HCT116 (cell line): Measurements from ENCODE around the gene NUDT4. TPM values are rescaled to one million over a fixed set of nuclear protein-coding genes. Genes with fewer than 3 reads are reported as not detected.

Experiments
- ATAC-seq: fragments of 200-7000 bp; cut with Tn5 transposase; 2 replicates; pipeline ENCODE4 v1.9.1; 2020; ENCODE audit warnings: mild to moderate bottlenecking, moderate library complexity
- BruUV-seq: library from RNA; stranded (reverse); fragments of 400-500 nt; replicated peaks from 2 replicates; lab custom pipeline; 2021; lab: Mats Ljungman, UMichigan
- CTCF ChIA-PET: fragments of 300-600 bp; sonication (Branson Sonifier 250); formaldehyde crosslinking; loops from one replicate; lab custom pipeline; 2021; ENCODE audit warnings: antibody characterized with exemption; lab: Charles Lee
- POLR2A ChIA-PET: fragments of 300-600, 350-600 bp; sonication (Branson Sonifier 250); formaldehyde crosslinking; loops from one replicate; lab custom pipeline; 2021; ENCODE audit warnings: antibody characterized with exemption; lab: Charles Lee
- RAD21 ChIA-PET, 2 experiments: fragments of 300-600 bp; sonication (Branson Sonifier 250); formaldehyde crosslinking; loops; one replicate each; lab custom pipeline; 2023; ENCODE audit warnings: low total read pairs in 2 of 2; ENCODE audit not compliant: uncharacterized antibody in 2 of 2, unreplicated experiment in 2 of 2, low non-redundant PET in 1 of 2; lab: Charles Lee
- DNase-seq: peaks from one replicate; pipeline ENCODE4 v3.0.0-alpha.2; 2010; ENCODE audit warnings: low read depth, low spot score
- H2AFZ ChIP-seq: fragments of 200-600 bp; shearing (Covaris generic), sonication (generic); 2 replicates; pipeline ENCODE4 v1.6.1; 2017; ENCODE audit warnings: low read depth, mixed run types, mixed read lengths, antibody characterized with exemption, low read length; ENCODE audit not compliant: poor library complexity, severe bottlenecking
- H3K27ac ChIP-seq: 2 replicates; pipeline ENCODE4 v1.5.1; 2012; ENCODE audit warnings: low read depth, low read length
- H3K27me3 ChIP-seq: fragments of 200-600 bp; sonication (generic); 2 replicates; pipeline ENCODE4 v1.6.1; 2016; ENCODE audit warnings: mixed run types, low read length, mixed read lengths; ENCODE audit not compliant: insufficient read depth
- H3K36me3 ChIP-seq, 2 experiments: fragments of 200-500 bp in 1 of 2; fragments of 200-600 bp in 1 of 2; sonication (Bioruptor generic) in 1 of 2; sonication (generic) in 1 of 2; 2 replicates each; pipeline versions ENCODE4 v1.5.1 to v1.6.1; 2014 to 2016; ENCODE audit warnings: low read length in 2 of 2, inconsistent platforms in 1 of 2, mixed read lengths in 1 of 2, mixed run types in 1 of 2; ENCODE audit not compliant: insufficient read depth in 2 of 2, control insufficient read depth in 1 of 2
- H3K4me1 ChIP-seq, 2 experiments: fragments of 200-600 bp in 1 of 2; sonication (generic) in 1 of 2; 2 replicates each; pipeline versions ENCODE4 v1.5.1 to v1.6.1; 2012 to 2017; ENCODE audit warnings: low read length in 2 of 2, inconsistent platforms in 1 of 2, mild to moderate bottlenecking in 1 of 2, mixed read lengths in 1 of 2, mixed run types in 1 of 2, moderate library complexity in 1 of 2; ENCODE audit not compliant: insufficient read depth in 2 of 2, control insufficient read depth in 1 of 2
- H3K4me2 ChIP-seq: fragments of 200-600 bp; sonication (generic); 2 replicates; pipeline ENCODE4 v1.6.1; 2017; ENCODE audit warnings: mixed run types, low read length, mixed read lengths
- H3K4me3 ChIP-seq, 2 experiments: fragments of 200-600 bp in 1 of 2; sonication (generic) in 1 of 2; replicated peaks in 1 of 2; 2 replicates each; pipeline ENCODE4 v1.5.1; 2011 to 2016; ENCODE audit warnings: low read length in 2 of 2, control low read depth in 1 of 2, low read depth in 1 of 2, mild to moderate bottlenecking in 1 of 2, mixed read lengths in 1 of 2, mixed run types in 1 of 2
- H3K79me2 ChIP-seq: fragments of 200-600 bp; sonication (generic); 2 replicates; pipeline ENCODE4 v1.6.1; 2017; ENCODE audit warnings: mild to moderate bottlenecking, mixed run types, low read length, moderate library complexity, mixed read lengths; ENCODE audit not compliant: insufficient read depth
- H3K9ac ChIP-seq: fragments of 200-600 bp; sonication (generic); 2 replicates; pipeline ENCODE4 v1.6.1; 2016; ENCODE audit warnings: low read length, mixed read lengths
- H3K9me2 ChIP-seq: fragments of 200-600 bp; sonication (generic), shearing (Covaris generic); 2 replicates; pipeline ENCODE4 v1.6.1; 2017; ENCODE audit warnings: mixed run types, mild to moderate bottlenecking, moderate library complexity; ENCODE audit not compliant: insufficient read depth
- H3K9me3 ChIP-seq, 2 experiments: fragments of 200-500 bp in 1 of 2; fragments of 200-600 bp in 1 of 2; sonication (Bioruptor generic) in 1 of 2; sonication (generic) in 1 of 2; 2 replicates each; pipeline ENCODE4 v1.6.1; 2014 to 2017; ENCODE audit warnings: low read length in 2 of 2, mixed read lengths in 2 of 2, inconsistent platforms in 1 of 2, low read depth in 1 of 2, mild to moderate bottlenecking in 1 of 2, mixed run types in 1 of 2, moderate library complexity in 1 of 2; ENCODE audit not compliant: control insufficient read depth in 1 of 2, insufficient read depth in 1 of 2
- H4K20me1 ChIP-seq: fragments of 200-600 bp; sonication (generic), shearing (Covaris generic); 2 replicates; pipeline ENCODE4 v1.6.1; 2017; ENCODE audit warnings: mixed run types, mild to moderate bottlenecking, moderate library complexity; ENCODE audit not compliant: insufficient read depth
- CBX3 ChIP-seq: IDR thresholded peaks from 2 replicates; pipeline ENCODE4 v1.6.1; 2012; ENCODE audit warnings: low read depth
- CEBPB ChIP-seq: IDR thresholded peaks from 2 replicates; pipeline ENCODE4 v1.6.1; 2012; ENCODE audit warnings: low read depth
- CTCF ChIP-seq, 3 experiments: fragments of 200-600 bp in 1 of 3; sonication (generic) in 1 of 3; IDR thresholded peaks in 2 of 3; conservative IDR thresholded peaks in 1 of 3; 2 replicates each; pipeline ENCODE4 v1.5.1; 2012 to 2017; ENCODE audit warnings: low read depth in 2 of 3, low read length in 2 of 3, antibody characterized with exemption in 1 of 3, borderline replicate concordance in 1 of 3, control low read depth in 1 of 3, mild to moderate bottlenecking in 1 of 3, mixed read lengths in 1 of 3, mixed run types in 1 of 3, moderate library complexity in 1 of 3; ENCODE audit not compliant: insufficient read depth in 1 of 3
- EGR1 ChIP-seq: IDR thresholded peaks from 2 replicates; pipeline ENCODE4 v1.6.1; 2012; ENCODE audit warnings: low read depth
- ELF1 ChIP-seq: IDR thresholded peaks from 2 replicates; pipeline ENCODE4 v1.6.1; 2012; ENCODE audit warnings: low read depth, borderline replicate concordance
- EZH2 ChIP-seq: fragments of 200-600 bp; sonication (generic); IDR thresholded peaks from 2 replicates; pipeline ENCODE4 v1.6.1; 2017; ENCODE audit warnings: antibody characterized with exemption, mixed run types
- EZH2phosphoT487 ChIP-seq: fragments of 200-600 bp; IDR thresholded peaks from 2 replicates; pipeline ENCODE4 v1.6.1; 2018; ENCODE audit warnings: antibody characterized with exemption, borderline replicate concordance
- FOSL1 ChIP-seq: IDR thresholded peaks from 2 replicates; pipeline ENCODE4 v1.6.1; 2012; ENCODE audit warnings: low read depth
- JUND ChIP-seq: IDR thresholded peaks from 2 replicates; pipeline ENCODE4 v1.6.1; 2012
- POLR2A ChIP-seq: IDR thresholded peaks from 2 replicates; pipeline ENCODE4 v1.7.0; 2011; ENCODE audit warnings: borderline replicate concordance; ENCODE audit not compliant: insufficient read depth, insufficient read length; ENCODE audit errors: extremely low read depth
- POLR2AphosphoS5 ChIP-seq: IDR thresholded peaks from 2 replicates; pipeline ENCODE4 v1.6.1; 2011; ENCODE audit warnings: mild to moderate bottlenecking, low read depth, low read length, moderate library complexity
- RAD21 ChIP-seq: IDR thresholded peaks from 2 replicates; pipeline ENCODE4 v1.6.1; 2012; ENCODE audit warnings: low read depth, mild to moderate bottlenecking
- SRF ChIP-seq: IDR thresholded peaks from 2 replicates; pipeline ENCODE4 v1.6.1; 2012; ENCODE audit warnings: low read depth
- TCF7L2 ChIP-seq: IDR thresholded peaks from 2 replicates; pipeline ENCODE4 v1.7.0; 2011; ENCODE audit warnings: borderline replicate concordance, inconsistent platforms; ENCODE audit not compliant: insufficient read depth, insufficient read length; ENCODE audit errors: extremely low read depth
- YY1 ChIP-seq: IDR thresholded peaks from 2 replicates; pipeline ENCODE4 v1.6.1; 2011; ENCODE audit warnings: low read length, low read depth, moderate library complexity, mild to moderate bottlenecking; ENCODE audit not compliant: insufficient replicate concordance; ENCODE audit errors: extremely low read depth
- ZBTB33 ChIP-seq: IDR thresholded peaks from 2 replicates; pipeline ENCODE4 v1.6.1; 2011; ENCODE audit warnings: mild to moderate bottlenecking, low read length, moderate library complexity; ENCODE audit not compliant: insufficient replicate concordance; ENCODE audit errors: extremely low read depth
- ZNF274 ChIP-seq: fragments of 200-500 bp; sonication (Bioruptor generic); IDR thresholded peaks from 2 replicates; pipeline ENCODE4 v1.6.1; 2014; ENCODE audit warnings: mild to moderate bottlenecking, low read depth, low read length, inconsistent platforms
- intact Hi-C: fragments of 100-400 bp; cut with micrococcal nuclease; formaldehyde crosslinking; loops from 2 replicates; pipeline ENCODE4 v1.10.0; 2022
- total RNA-seq: library from RNA; stranded (reverse); gene quantifications from one replicate; pipeline ENCODE4 v1.2.1, GENCODE V29; 2021; ENCODE audit not compliant: unreplicated experiment
- TF ChIP-seq, protein P1 (sequence below): IDR thresholded peaks from 2 replicates; pipeline ENCODE4 v1.6.1; 2012; ENCODE audit warnings: low read depth

The NUDT4 gene
- total RNA-seq, 1 experiment from 2014 or later: 41.2 TPM

- peaks cover 41% of the 10 kb centered on the region; the same call in 1 of the 2 replicates for H4K20me1 ChIP-seq
- BruUV-seq: no TSS peak
- intact Hi-C loops: no loop called here
These were observed 52.1 kb downstream of the NUDT4 start for GRCh38 chr12:93429852-93430251.

More at GRCh38 chr12:93429852-93430251, 52.1 kb downstream of the NUDT4 start:
- Histone ChIP-seq H3K27me3 (no peaks in the 10 kb centered on the region), H3K79me2 (peaks cover 100% of the 10 kb centered on the region), H3K4me2 (no peak overlapping the region), H3K9me3 (no peaks in the 10 kb centered on the region), H2AFZ (no peak overlapping the region), H3K9ac (no peak overlapping the region), H3K9me2 (no peaks in the 10 kb centered on the region), H3K4me3 (no peak overlapping the region), H3K36me3 (no peaks in the 10 kb centered on the region), H3K4me1 (peaks cover 0 to 2% of the 10 kb centered on the region in 2 experiments; a peak in 3 of 4 replicates), H3K27ac (no peak overlapping the region)
- no peak for DNase-seq
- ATAC-seq: no peak
- TF ChIP-seq ELF1 (no peak), RAD21 (no peak), ZNF274 (no peak), JUND (no peak), EZH2phosphoT487 (no peak), POLR2AphosphoS5 (no peak), CTCF (IDR thresholded peaks at IDR 0.05 in 2 of 3, conservative IDR thresholded peaks at IDR 0.05 in 1 of 3; ENCODE audit: borderline replicate concordance in 1 of 3, insufficient read depth in 1 of 3, low read depth in 2 of 3, low read length in 2 of 3) (no peak), CEBPB (no peak), CBX3 (no peak), EZH2 (no peak), ZBTB33 (no peak), FOSL1 (no peak), EGR1 (no peak), YY1 (no peak), POLR2A (no peak), SRF (no peak), TCF7L2 (no peak)
- TF ChIP-seq, protein P1, sequence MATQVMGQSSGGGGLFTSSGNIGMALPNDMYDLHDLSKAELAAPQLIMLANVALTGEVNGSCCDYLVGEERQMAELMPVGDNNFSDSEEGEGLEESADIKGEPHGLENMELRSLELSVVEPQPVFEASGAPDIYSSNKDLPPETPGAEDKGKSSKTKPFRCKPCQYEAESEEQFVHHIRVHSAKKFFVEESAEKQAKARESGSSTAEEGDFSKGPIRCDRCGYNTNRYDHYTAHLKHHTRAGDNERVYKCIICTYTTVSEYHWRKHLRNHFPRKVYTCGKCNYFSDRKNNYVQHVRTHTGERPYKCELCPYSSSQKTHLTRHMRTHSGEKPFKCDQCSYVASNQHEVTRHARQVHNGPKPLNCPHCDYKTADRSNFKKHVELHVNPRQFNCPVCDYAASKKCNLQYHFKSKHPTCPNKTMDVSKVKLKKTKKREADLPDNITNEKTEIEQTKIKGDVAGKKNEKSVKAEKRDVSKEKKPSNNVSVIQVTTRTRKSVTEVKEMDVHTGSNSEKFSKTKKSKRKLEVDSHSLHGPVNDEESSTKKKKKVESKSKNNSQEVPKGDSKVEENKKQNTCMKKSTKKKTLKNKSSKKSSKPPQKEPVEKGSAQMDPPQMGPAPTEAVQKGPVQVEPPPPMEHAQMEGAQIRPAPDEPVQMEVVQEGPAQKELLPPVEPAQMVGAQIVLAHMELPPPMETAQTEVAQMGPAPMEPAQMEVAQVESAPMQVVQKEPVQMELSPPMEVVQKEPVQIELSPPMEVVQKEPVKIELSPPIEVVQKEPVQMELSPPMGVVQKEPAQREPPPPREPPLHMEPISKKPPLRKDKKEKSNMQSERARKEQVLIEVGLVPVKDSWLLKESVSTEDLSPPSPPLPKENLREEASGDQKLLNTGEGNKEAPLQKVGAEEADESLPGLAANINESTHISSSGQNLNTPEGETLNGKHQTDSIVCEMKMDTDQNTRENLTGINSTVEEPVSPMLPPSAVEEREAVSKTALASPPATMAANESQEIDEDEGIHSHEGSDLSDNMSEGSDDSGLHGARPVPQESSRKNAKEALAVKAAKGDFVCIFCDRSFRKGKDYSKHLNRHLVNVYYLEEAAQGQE: no peak
- ChIA-PET RAD21 (interaction anchor here in 1 of 2 experiments (0.7 kb wide), 1 partner anchor 8 kb away, joined by 3 read pairs; no protein-coding TSS in a partner anchor), POLR2A (interaction anchor here (1.0 kb wide), 1 partner anchor 12 kb away, joined by 3 read pairs; the partner anchor contains the start of gene UBE2N), CTCF (interaction anchor here (0.9 to 1.0 kb wide), 2 partner anchors 10 to 442 kb away, joined by 3 read pairs; no protein-coding TSS in a partner anchor)
